T-cell (primary cell): ENCODE results near the gene DCUN1D3. TPM values are rescaled to one million over a fixed set of nuclear protein-coding genes. Genes with fewer than 3 reads are reported as not detected.

Experiments used
- ATAC-seq, 4 experiments: fragments of 200-7000 bp in 3 of 4; fragments of 150-1000 bp in 1 of 4; cut with Tn5 transposase; replicated peaks in 1 of 4; 1 replicate in 3 of 4; 2 replicates in 1 of 4; pipeline ENCODE4 v1.10.0; 2021; ENCODE audit warnings: moderate library complexity in 3 of 4, mild to moderate bottlenecking in 2 of 4, moderate number of reproducible peaks in 1 of 4
- CTCF ChIA-PET, 2 donors: fragments of 300-600 bp; sonication (Branson Sonifier 250); formaldehyde crosslinking; loops; one replicate each; lab custom pipeline; 2022; ENCODE audit warnings: antibody characterized with exemption in 2 of 2; lab: Charles Lee
- POLR2A ChIA-PET, 2 donors: fragments of 300-600 bp; sonication (Branson Sonifier 250); formaldehyde crosslinking; loops; one replicate each; lab custom pipeline; 2022; ENCODE audit warnings: antibody characterized with exemption in 2 of 2; lab: Charles Lee
- DNase-seq, 35 experiments: peaks; one replicate each; pipeline versions ENCODE4 v3.0.0 to v3.0.0-alpha.2; 2013 to 2023
- H3K27ac ChIP-seq: one replicate; pipeline ENCODE4 v1.5.1; 2013; ENCODE audit warnings: low read length
- H3K27me3 ChIP-seq, 2 experiments: replicated peaks in 1 of 2; 1 replicate in 1 of 2; 2 replicates in 1 of 2; pipeline versions ENCODE4 v1.6.1 to v1.7.0; 2013; ENCODE audit warnings: low read length in 1 of 2, mixed read lengths in 1 of 2; ENCODE audit not compliant: control insufficient read depth in 2 of 2, insufficient read depth in 2 of 2; ENCODE audit errors: extremely low read depth in 1 of 2
- H3K36me3 ChIP-seq, 2 donors: 1 replicate in 1 of 2; 2 replicates in 1 of 2; pipeline versions ENCODE4 v1.6.1 to v1.7.0; 2013; ENCODE audit warnings: low read length in 1 of 2; ENCODE audit not compliant: control insufficient read depth in 2 of 2, insufficient read depth in 1 of 2; ENCODE audit errors: extremely low read depth in 1 of 2
- H3K4me1 ChIP-seq, 2 experiments: 1 replicate in 1 of 2; 2 replicates in 1 of 2; pipeline versions ENCODE4 v1.6.1 to v1.7.0; 2013; ENCODE audit warnings: low read length in 2 of 2, mixed read lengths in 1 of 2; ENCODE audit not compliant: insufficient read depth in 2 of 2, control insufficient read depth in 1 of 2; ENCODE audit errors: extremely low read depth in 1 of 2
- H3K4me3 ChIP-seq, 2 donors: 1 replicate in 1 of 2; 2 replicates in 1 of 2; pipeline versions ENCODE4 v1.5.1 to v1.7.0; 2013; ENCODE audit warnings: mild to moderate bottlenecking in 2 of 2, low read length in 1 of 2, moderate library complexity in 1 of 2; ENCODE audit not compliant: control insufficient read depth in 1 of 2; ENCODE audit errors: extremely low read depth in 1 of 2
- H3K9me3 ChIP-seq: 2 replicates; pipeline ENCODE4 v1.7.0; 2013
- H3K27ac Mint-ChIP-seq, 2 donors: one replicate each; pipeline ENCODE4 v1.8.0; 2020 to 2021; ENCODE audit warnings: mild to moderate bottlenecking in 2 of 2, mixed read lengths in 2 of 2
- H3K27me3 Mint-ChIP-seq, 2 donors: one replicate each; pipeline ENCODE4 v1.8.0; 2021 to 2022; ENCODE audit warnings: mixed read lengths in 2 of 2
- H3K36me3 Mint-ChIP-seq: one replicate; pipeline ENCODE4 v1.8.0; 2021; ENCODE audit warnings: mixed read lengths
- H3K4me1 Mint-ChIP-seq, 3 donors: one replicate each; pipeline ENCODE4 v1.8.0; 2020 to 2022; ENCODE audit warnings: mixed read lengths in 3 of 3, mild to moderate bottlenecking in 1 of 3
- H3K4me3 Mint-ChIP-seq, 3 donors: one replicate each; pipeline ENCODE4 v1.8.0; 2020 to 2022; ENCODE audit warnings: mild to moderate bottlenecking in 3 of 3, mixed read lengths in 3 of 3, moderate library complexity in 3 of 3
- H3K9me3 Mint-ChIP-seq, 3 donors: one replicate each; pipeline ENCODE4 v1.8.0; 2020 to 2022; ENCODE audit warnings: mixed read lengths in 3 of 3
- WGBS: methylation state at CpG from one replicate; pipeline ENCODE4 v1.1.5; 2013; ENCODE audit warnings: missing lambda C conversion rate; ENCODE audit not compliant: insufficient coverage; 5-methylcytosine and 5-hydroxymethylcytosine counted together
- total RNA-seq, 35 experiments: library from RNA in 6 of 35; stranded (reverse) in 6 of 35; fragments of 120-200 nt in 1 of 35; gene quantifications; one replicate each; pipeline versions ENCODE4 v1.2.1 to v1.2.4 and lab custom pipeline; 2013 to 2026

The DCUN1D3 gene
- total RNA-seq, 5 donors from 2014 or later (not counting 1 experiment from before 2014, with no cell fraction given), result 3.3 to 7.5 (median 5.7) TPM

- peak overlapping the region in 1 of 2 donors; percentile 52 for H3K27ac Mint-ChIP-seq
- DNase-seq, result no peak
Observed at GRCh38 chr16:20878682-20879147, 21.4 kb downstream of the DCUN1D3 start.

DNA sequence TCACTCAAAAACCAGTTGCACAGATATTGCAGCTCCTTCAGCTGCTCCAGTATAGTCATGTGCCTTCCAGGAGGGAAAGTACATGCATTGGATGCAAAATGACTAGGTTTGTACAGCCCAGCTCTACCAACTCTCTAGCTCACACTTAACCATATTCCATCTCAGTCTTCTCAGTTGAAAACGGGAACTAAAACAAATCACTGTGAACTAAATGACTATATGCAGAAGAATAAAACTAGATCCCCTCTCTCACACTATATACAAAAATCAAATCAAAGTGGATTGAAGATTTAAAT, 24.9 kb downstream of the DCUN1D3 start:
- H3K9me3 Mint-ChIP-seq, result peaks cover 0 to 4% (median 2%) of the 10 kb centered on the region in 3 donors
- H3K36me3 ChIP-seq, result no peaks in the 10 kb centered on the region
- peak overlapping the region in 1 of 3 donors; percentile 71 for H3K4me3 Mint-ChIP-seq
- peaks cover 44 to 58% (median 58%) of the 10 kb centered on the region in 3 donors for H3K4me1 Mint-ChIP-seq
- peak overlapping the region; percentile 97 to 98 for H3K27ac Mint-ChIP-seq
- WGBS, result no CpG with 5 or more reads among the region's 1 CpG
- peaks cover 8 to 18% of the 10 kb centered on the region in 2 experiments for H3K4me1 ChIP-seq
- no peak overlapping the region for H3K4me3 ChIP-seq
- H3K9me3 ChIP-seq, result no peaks in the 10 kb centered on the region
- H3K27ac ChIP-seq, result peak overlapping the region; percentile 24
- peaks cover 6% of the 10 kb centered on the region for H3K36me3 Mint-ChIP-seq
- ChIA-PET POLR2A (interaction anchor here in 1 of 2 donors (0.5 to 1.6 kb wide), 2 partner anchors 11 to 25 kb away, joined by 4 to 7 read pairs; partner anchors contain the start of genes DCUN1D3 and LYRM1), CTCF (interaction anchor here (0.6 to 2.7 kb wide), 8 partner anchors 8 to 246 kb away, joined by 3 to 11 read pairs (median 3); no protein-coding TSS in a partner anchor)
- DNase-seq (no peak), ATAC-seq (no peak)
- H3K27me3 ChIP-seq, result no peaks in the 10 kb centered on the region
- no peaks in the 10 kb centered on the region for H3K27me3 Mint-ChIP-seq

More at GRCh38 chr16:20878682-20879147, 21.4 kb downstream of the DCUN1D3 start:
- Mint-ChIP-seq H3K9me3 (peaks cover 0 to 4% (median 2%) of the 10 kb centered on the region in 3 donors), H3K4me1 (peaks cover 20 to 47% (median 46%) of the 10 kb centered on the region in 3 donors), H3K4me3 (no peak overlapping the region), H3K27me3 (no peaks in the 10 kb centered on the region), H3K36me3 (peaks cover 3% of the 10 kb centered on the region)
- Histone ChIP-seq H3K4me1 (peaks cover 8 to 13% of the 10 kb centered on the region in 2 experiments), H3K9me3 (no peaks in the 10 kb centered on the region), H3K27me3 (no peaks in the 10 kb centered on the region), H3K36me3 (no peaks in the 10 kb centered on the region), H3K4me3 (no peak overlapping the region), H3K27ac (no peak overlapping the region)
- POLR2A ChIA-PET, result interaction anchor here in 1 of 2 donors (0.6 kb wide), 1 partner anchor 1275 kb away, joined by 3 read pairs; no protein-coding TSS in a partner anchor
- CTCF ChIA-PET, result no interaction called here
- WGBS, result no CpG with 5 or more reads among the region's 5 CpGs
- ATAC-seq, result no peak

DNA sequence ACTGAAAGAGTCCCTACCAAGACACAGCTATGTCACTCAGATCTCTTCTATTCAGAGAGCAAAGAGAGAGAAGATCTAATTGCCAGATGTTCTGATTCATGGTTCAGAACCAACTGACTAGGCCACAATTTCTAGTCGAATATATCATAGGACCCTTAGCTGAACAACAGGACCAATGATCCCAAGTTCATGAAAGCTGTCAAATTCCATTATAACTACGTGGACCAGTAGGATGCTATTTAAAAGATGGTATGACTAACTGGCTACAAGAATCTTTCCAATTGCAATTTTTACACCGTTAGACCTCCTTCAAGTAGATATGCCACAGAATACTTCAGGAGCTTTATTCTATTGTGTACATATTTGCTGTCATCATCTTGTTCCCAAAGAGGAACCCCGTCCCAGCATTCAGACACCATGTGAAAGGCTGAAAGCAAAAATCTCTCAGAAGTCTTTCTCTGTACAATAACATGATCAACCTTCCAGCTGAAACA, 26.0 kb downstream of the DCUN1D3 start:
- Mint-ChIP-seq H3K36me3 (peaks cover 6% of the 10 kb centered on the region), H3K4me1 (peaks cover 44 to 51% (median 51%) of the 10 kb centered on the region in 3 donors)
- peak overlapping the region in 1 of 2 donors; percentile 9 for H3K4me3 ChIP-seq

GRCh38 chr16:20873331-20873730, 26.8 kb downstream of the DCUN1D3 start:
- no peaks in the 10 kb centered on the region for H3K27me3 Mint-ChIP-seq

More for the DNA sequence above, 26.0 kb downstream of the DCUN1D3 start:
- no peak for DNase-seq
- Histone ChIP-seq H3K27ac (peak overlapping the region; percentile 84), H3K27me3 (no peaks in the 10 kb centered on the region), H3K9me3 (no peaks in the 10 kb centered on the region), H3K36me3 (no peaks in the 10 kb centered on the region), H3K4me1 (peaks cover 8 to 18% of the 10 kb centered on the region in 2 experiments)
- ATAC-seq, result no peak
- 0% methylated on average over 1 of the region's 4 CpGs for WGBS
- H3K27me3 Mint-ChIP-seq, result no peaks in the 10 kb centered on the region
- peaks cover 0 to 4% (median 2%) of the 10 kb centered on the region in 3 donors for H3K9me3 Mint-ChIP-seq
- ChIA-PET CTCF (interaction anchor here (0.5 to 2.7 kb wide), 8 partner anchors 8 to 247 kb away, joined by 3 to 17 read pairs (median 4); partner anchors contain the start of genes DCUN1D3 (in 1 of the 2), ERI2 (in 1 of the 2), LYRM1 (in 1 of the 2) and REXO5 (in 1 of the 2)), POLR2A (interaction anchor here in 1 of 2 donors (1.6 kb wide), 1 partner anchor 26 kb away, joined by 7 read pairs; the partner anchor contains the start of genes DCUN1D3 and LYRM1)
- peak overlapping the region; percentile 66 to 71 (median 71) for H3K4me3 Mint-ChIP-seq
- H3K27ac Mint-ChIP-seq, result peak overlapping the region; percentile 97 to 98

DNA sequence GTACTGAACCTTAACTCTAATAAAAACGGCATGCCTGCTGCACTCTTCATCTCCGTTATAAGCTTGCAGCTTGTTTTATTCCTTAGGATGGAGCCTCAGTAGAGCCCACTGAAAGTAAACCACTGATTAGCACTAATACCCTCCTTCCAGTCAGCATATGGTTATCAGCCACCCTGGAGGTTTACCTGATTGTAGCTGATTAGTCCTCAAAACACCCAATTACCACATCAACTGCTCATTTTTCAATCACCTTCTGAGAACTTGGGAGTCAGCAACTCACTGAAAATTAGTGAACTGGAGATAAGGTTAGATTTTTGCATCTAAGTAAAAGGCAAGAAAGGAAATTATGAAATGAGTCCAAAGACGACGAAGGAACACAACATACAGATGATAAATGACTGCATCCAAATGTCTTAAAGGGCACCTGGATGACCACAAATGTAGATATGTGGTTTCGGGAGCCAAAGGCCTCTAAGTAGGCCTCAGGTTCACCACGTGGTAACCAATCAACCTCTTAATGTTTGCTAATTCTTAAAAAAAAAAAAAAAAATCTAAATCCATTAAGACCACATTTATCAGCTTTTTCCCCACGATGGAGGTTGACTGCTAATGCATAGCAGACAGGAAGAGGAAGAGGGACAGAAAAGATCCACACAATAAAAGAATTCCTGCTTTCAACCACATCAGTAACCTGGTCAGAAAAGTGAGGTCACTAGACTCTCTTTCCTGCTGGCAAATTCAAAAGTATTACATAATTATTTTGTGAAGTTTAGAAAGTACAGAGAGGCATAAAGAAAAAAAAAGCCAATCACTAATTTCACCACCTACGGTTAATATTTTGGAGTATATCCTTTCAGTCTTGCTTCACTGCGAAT, 28.0 kb downstream of the DCUN1D3 start:
- Histone ChIP-seq H3K4me3 (no peak overlapping the region), H3K36me3 (no peaks in the 10 kb centered on the region), H3K9me3 (no peaks in the 10 kb centered on the region), H3K4me1 (peaks cover 8 to 18% of the 10 kb centered on the region in 2 experiments), H3K27me3 (no peaks in the 10 kb centered on the region), H3K27ac (no peak overlapping the region)
- 85% methylated on average over 4 of the region's 9 CpGs for WGBS
- H3K27me3 Mint-ChIP-seq, result no peaks in the 10 kb centered on the region
- ChIA-PET CTCF (no interaction called here), POLR2A (interaction anchor here (0.6 kb wide), 2 partner anchors 11 to 228 kb away, joined by 3 read pairs; no protein-coding TSS in a partner anchor)
- ATAC-seq, result no peak
- no peak for DNase-seq
- H3K27ac Mint-ChIP-seq, result peak overlapping the region; percentile 55 to 98
- H3K9me3 Mint-ChIP-seq, result peaks cover 0 to 4% (median 2%) of the 10 kb centered on the region in 3 donors
- H3K4me1 Mint-ChIP-seq, result peaks cover 37 to 56% (median 38%) of the 10 kb centered on the region in 3 donors
- H3K4me3 Mint-ChIP-seq, result no peak overlapping the region
- peaks cover 16% of the 10 kb centered on the region for H3K36me3 Mint-ChIP-seq

More at GRCh38 chr16:20873331-20873730, 26.8 kb downstream of the DCUN1D3 start:
- ATAC-seq (no peak), DNase-seq (no peak)
- Mint-ChIP-seq H3K27ac (peak overlapping the region; percentile 97 to 98), H3K4me3 (peak overlapping the region in 1 of 3 donors; percentile 71), H3K36me3 (peaks cover 6% of the 10 kb centered on the region), H3K4me1 (peaks cover 43 to 44% (median 44%) of the 10 kb centered on the region in 3 donors), H3K9me3 (peaks cover 0 to 4% (median 2%) of the 10 kb centered on the region in 3 donors)
- ChIA-PET CTCF (interaction anchor here in 1 of 2 donors (0.5 to 2.7 kb wide), 3 partner anchors 16 to 26 kb away, joined by 4 to 17 read pairs (median 11); partner anchors contain the start of genes DCUN1D3 and LYRM1), POLR2A (interaction anchor here in 1 of 2 donors (0.6 kb wide), 1 partner anchor 9 kb away, joined by 3 read pairs; no protein-coding TSS in a partner anchor)
- Histone ChIP-seq H3K9me3 (no peaks in the 10 kb centered on the region), H3K36me3 (no peaks in the 10 kb centered on the region), H3K27ac (peak overlapping the region; percentile 84), H3K4me3 (no peak overlapping the region), H3K4me1 (peaks cover 8 to 18% of the 10 kb centered on the region in 2 experiments), H3K27me3 (no peaks in the 10 kb centered on the region)
- no CpG with 5 or more reads among the region's 3 CpGs for WGBS

DNA sequence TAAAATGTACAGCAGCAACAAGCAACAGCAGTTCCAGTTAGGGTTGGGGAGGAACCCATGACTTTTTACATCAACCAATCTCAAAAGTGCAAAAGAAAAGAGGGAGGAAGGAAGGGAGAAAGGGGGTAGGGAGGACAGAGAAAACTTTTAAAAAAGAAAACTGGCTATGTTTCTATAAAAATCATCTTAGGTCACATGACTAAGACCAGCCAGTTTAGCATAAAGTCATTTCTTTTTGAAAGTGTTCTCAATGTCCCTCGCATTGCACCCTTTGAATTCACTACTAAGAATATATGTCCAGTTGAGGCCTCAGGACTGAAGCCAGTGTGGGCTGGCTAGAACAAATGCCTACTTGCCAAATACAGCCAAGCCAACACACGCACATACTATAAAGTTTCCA, 28.9 kb downstream of the DCUN1D3 start:
- POLR2A ChIA-PET, result no interaction called here
- H3K27ac Mint-ChIP-seq, result no peak overlapping the region
- no peak for ATAC-seq

More for the DNA sequence above, 28.9 kb downstream of the DCUN1D3 start:
- Mint-ChIP-seq H3K36me3 (peaks cover 20% of the 10 kb centered on the region), H3K9me3 (no peaks in the 10 kb centered on the region), H3K27me3 (no peaks in the 10 kb centered on the region), H3K4me1 (peaks cover 39 to 65% (median 41%) of the 10 kb centered on the region in 3 donors), H3K4me3 (no peak overlapping the region)
- CTCF ChIA-PET, result no interaction called here
- H3K36me3 ChIP-seq, result no peaks in the 10 kb centered on the region
- 50% methylated on average over 2 of the region's 2 CpGs for WGBS
- no peak overlapping the region for H3K27ac ChIP-seq
- H3K4me1 ChIP-seq, result peaks cover 8 to 18% of the 10 kb centered on the region in 2 experiments
- H3K27me3 ChIP-seq, result no peaks in the 10 kb centered on the region
- H3K4me3 ChIP-seq, result no peak overlapping the region
- H3K9me3 ChIP-seq, result no peaks in the 10 kb centered on the region
- DNase-seq, result no peak
